Endothelial cell (in vitro differentiated cells): ENCODE results near the gene NWD2. TPM values are rescaled to one million over a fixed set of nuclear protein-coding genes. Genes with fewer than 3 reads are reported as not detected.

Experiments
- DNase-seq: peaks from one replicate; pipeline ENCODE4 v3.0.0; 2021; ENCODE audit warnings: low spot score
- H3K27ac Mint-ChIP-seq: one replicate; pipeline ENCODE4 v1.8.0; 2021; ENCODE audit warnings: mixed read lengths, inconsistent platforms; ENCODE audit not compliant: unreplicated experiment
- H3K27me3 Mint-ChIP-seq: one replicate; pipeline ENCODE4 v1.8.0; 2021; ENCODE audit warnings: mild to moderate bottlenecking, moderate library complexity, mixed read lengths, inconsistent platforms; ENCODE audit not compliant: unreplicated experiment
- H3K36me3 Mint-ChIP-seq: one replicate; pipeline ENCODE4 v1.8.0; 2021; ENCODE audit warnings: mild to moderate bottlenecking, low read depth, mixed read lengths, inconsistent platforms; ENCODE audit not compliant: unreplicated experiment
- H3K4me1 Mint-ChIP-seq: one replicate; pipeline ENCODE4 v1.8.0; 2021; ENCODE audit warnings: mild to moderate bottlenecking, mixed read lengths, inconsistent platforms; ENCODE audit not compliant: unreplicated experiment
- H3K4me3 Mint-ChIP-seq: one replicate; pipeline ENCODE4 v1.8.0; 2021; ENCODE audit warnings: mild to moderate bottlenecking, mixed read lengths, inconsistent platforms; ENCODE audit not compliant: unreplicated experiment
- H3K9me3 Mint-ChIP-seq: one replicate; pipeline ENCODE4 v1.8.0; 2021; ENCODE audit warnings: mixed read lengths, inconsistent platforms; ENCODE audit not compliant: unreplicated experiment
- CTCF ChIP-seq: fragments of 200-600 bp; sonication (generic); IDR thresholded peaks from one replicate; pipeline ENCODE4 v1.5.0; 2021; ENCODE audit warnings: antibody characterized with exemption; ENCODE audit not compliant: unreplicated experiment
- total RNA-seq: library from RNA; stranded (reverse); fragmentation: NEBNext Ultra II Directional; extraction: Animal tissue kit (Norgen Biotek cat#: 25700); gene quantifications from one replicate; pipeline ENCODE4 v1.2.1, GENCODE V29; 2021; ENCODE audit not compliant: unreplicated experiment

NWD2 gene
- total RNA-seq, 1 donor from 2014 or later = not detected

GRCh38 chr4:37447886-37448285, 203.3 kb downstream of the NWD2 start:
- TF ChIP-seq CTCF = no peak
- DNase-seq = no peak
- H3K36me3 Mint-ChIP-seq = no peaks in the 10 kb centered on the region
- H3K4me1 Mint-ChIP-seq = peaks cover 4% of the 10 kb centered on the region
- H3K9me3 Mint-ChIP-seq = no peaks in the 10 kb centered on the region
- H3K27me3 Mint-ChIP-seq = no peaks in the 10 kb centered on the region
- no peak overlapping the region for H3K27ac Mint-ChIP-seq
- no peak overlapping the region for H3K4me3 Mint-ChIP-seq

GRCh38 chr4:37450309-37450708, 205.8 kb downstream of the NWD2 start:
- DNase-seq = no peak
- Mint-ChIP-seq H3K4me3 (no peak overlapping the region), H3K4me1 (peaks cover 6% of the 10 kb centered on the region), H3K36me3 (no peaks in the 10 kb centered on the region), H3K9me3 (no peaks in the 10 kb centered on the region), H3K27ac (no peak overlapping the region), H3K27me3 (peaks cover 1% of the 10 kb centered on the region)
- no peak for TF ChIP-seq CTCF

GRCh38 chr4:37450911-37451310, 206.4 kb downstream of the NWD2 start:
- peaks cover 2% of the 10 kb centered on the region for H3K27me3 Mint-ChIP-seq
- no peak for DNase-seq
- no peaks in the 10 kb centered on the region for H3K36me3 Mint-ChIP-seq
- TF ChIP-seq CTCF = no peak
- peaks cover 3% of the 10 kb centered on the region for H3K4me1 Mint-ChIP-seq
- H3K27ac Mint-ChIP-seq = no peak overlapping the region
- no peaks in the 10 kb centered on the region for H3K9me3 Mint-ChIP-seq
- no peak overlapping the region for H3K4me3 Mint-ChIP-seq

- DNase-seq = no peak
- no peak overlapping the region for H3K4me3 Mint-ChIP-seq
- no peak for TF ChIP-seq CTCF
- H3K27me3 Mint-ChIP-seq = peaks cover 2% of the 10 kb centered on the region
- no peak overlapping the region for H3K27ac Mint-ChIP-seq
- no peaks in the 10 kb centered on the region for H3K9me3 Mint-ChIP-seq
- H3K4me1 Mint-ChIP-seq = peaks cover 3% of the 10 kb centered on the region
- H3K36me3 Mint-ChIP-seq = no peaks in the 10 kb centered on the region
Measured at GRCh38 chr4:37451656-37452055, 207.1 kb downstream of the NWD2 start.

GRCh38 chr4:37452952-37453280, 208.4 kb downstream of the NWD2 start:
- no peaks in the 10 kb centered on the region for H3K9me3 Mint-ChIP-seq
- TF ChIP-seq CTCF = peak; percentile 22
- peaks cover 2% of the 10 kb centered on the region for H3K27me3 Mint-ChIP-seq

More at GRCh38 chr4:37452952-37453280, 208.4 kb downstream of the NWD2 start:
- DNase-seq = peak; percentile 49
- no peaks in the 10 kb centered on the region for H3K36me3 Mint-ChIP-seq
- H3K27ac Mint-ChIP-seq = no peak overlapping the region
- H3K4me3 Mint-ChIP-seq = peak overlapping the region; percentile 70
- H3K4me1 Mint-ChIP-seq = peaks cover 3% of the 10 kb centered on the region
